NB4 (cell line): ENCODE measurements around the gene NYAP1.
"Not testable (repeated sequence)": the region's sequence is repeated elsewhere in the genome, so short reads cannot be mapped to it uniquely, and the experiment has no call there.

Experiments
- DNase-seq: peaks from one replicate; pipeline ENCODE4 v3.0.0; 2010; ENCODE audit warnings: low read depth
- H3K4me3 ChIP-seq: one replicate; pipeline ENCODE4 v1.5.1; 2011; ENCODE audit warnings: mild to moderate bottlenecking, low read depth, low read length, moderate library complexity
- CTCF ChIP-seq: IDR thresholded peaks from one replicate; pipeline ENCODE4 v1.5.1; 2012; ENCODE audit warnings: low read depth, low read length
- MAX ChIP-seq: IDR thresholded peaks from 2 replicates; pipeline ENCODE4 v1.6.1; 2011; ENCODE audit warnings: low read depth, low read length
- MYC ChIP-seq: IDR thresholded peaks from 2 replicates; pipeline ENCODE4 v1.6.1; 2011; ENCODE audit warnings: low read depth, low read length
- POLR2A ChIP-seq: IDR thresholded peaks from 2 replicates; pipeline ENCODE4 v1.6.1; 2011; ENCODE audit warnings: mild to moderate bottlenecking; ENCODE audit not compliant: insufficient read length; ENCODE audit errors: extremely low read depth

NYAP1 gene

GRCh38 chr7:100446040-100446439 lies 37.7 kb upstream of the NYAP1 start:
- no peak overlapping the region for H3K4me3 ChIP-seq
- no peak for TF ChIP-seq POLR2A
- TF ChIP-seq MYC, result no peak
- TF ChIP-seq MAX, result no peak
- no peak for TF ChIP-seq CTCF
- no peak for DNase-seq

- DNase-seq, H3K4me3 ChIP-seq: not testable (repeated sequence)
These were observed 36.4 kb upstream of the NYAP1 start for GRCh38 chr7:100447363-100447762.

GRCh38 chr7:100449190-100449795 lies 34.4 kb upstream of the NYAP1 start:
- H3K4me3 ChIP-seq, result no peak overlapping the region
- TF ChIP-seq MAX (no peak), POLR2A (no peak), MYC (no peak), CTCF (no peak)
- no peak for DNase-seq

- TF ChIP-seq POLR2A (no peak), MAX (no peak), CTCF (no peak), MYC (no peak)
- H3K4me3 ChIP-seq, result no peak overlapping the region
These were observed 31.2 kb upstream of the NYAP1 start for GRCh38 chr7:100452513-100452912.

GRCh38 chr7:100453854-100454253 lies 29.9 kb upstream of the NYAP1 start:
- H3K4me3 ChIP-seq, result not testable (repeated sequence)

More at GRCh38 chr7:100452513-100452912, 31.2 kb upstream of the NYAP1 start:
- DNase-seq, result no peak

GRCh38 chr7:100455206-100455605 lies 28.5 kb upstream of the NYAP1 start:
- no peak overlapping the region for H3K4me3 ChIP-seq
- DNase-seq, result no peak
- TF ChIP-seq MYC (no peak), POLR2A (no peak), MAX (no peak), CTCF (no peak)

More at GRCh38 chr7:100453854-100454253, 29.9 kb upstream of the NYAP1 start:
- not testable (repeated sequence) for DNase-seq

- DNase-seq, result no peak
- H3K4me3 ChIP-seq, result no peak overlapping the region
- TF ChIP-seq CTCF (peak; percentile 13), POLR2A (no peak)
These were observed 27.2 kb upstream of the NYAP1 start for GRCh38 chr7:100456562-100456961.
